NCI-H1930 (cell line): ENCODE results near the gene NECTIN2.
A peak's percentile ranks its signal among the peaks of the same experiment; 100 is the strongest.

ENCODE experiments used
- DNase-seq, 2 experiments: peaks; one replicate each; lab custom pipeline; 2025; lab: John Stamatoyannopoulos, UW

The NECTIN2 gene

GRCh38 chr19:44845612-44846454, at the start of gene NECTIN2:
Gene NECTIN2, plus strand, starts transcription at chr19:44846297. Its CDS starts 229 bp downstream, at chr19:44846526.
- DNase-seq = peak; percentile 95

- no peak for DNase-seq
Measured at GRCh38 chr19:44796701-44797115, 49.4 kb upstream of the NECTIN2 start.

GRCh38 chr19:44799627-44800346, 46.3 kb upstream of the NECTIN2 start:
- no peak for DNase-seq

GRCh38 chr19:44800461-44800860, 45.6 kb upstream of the NECTIN2 start:
- DNase-seq = peak; percentile 57 to 79

DNA sequence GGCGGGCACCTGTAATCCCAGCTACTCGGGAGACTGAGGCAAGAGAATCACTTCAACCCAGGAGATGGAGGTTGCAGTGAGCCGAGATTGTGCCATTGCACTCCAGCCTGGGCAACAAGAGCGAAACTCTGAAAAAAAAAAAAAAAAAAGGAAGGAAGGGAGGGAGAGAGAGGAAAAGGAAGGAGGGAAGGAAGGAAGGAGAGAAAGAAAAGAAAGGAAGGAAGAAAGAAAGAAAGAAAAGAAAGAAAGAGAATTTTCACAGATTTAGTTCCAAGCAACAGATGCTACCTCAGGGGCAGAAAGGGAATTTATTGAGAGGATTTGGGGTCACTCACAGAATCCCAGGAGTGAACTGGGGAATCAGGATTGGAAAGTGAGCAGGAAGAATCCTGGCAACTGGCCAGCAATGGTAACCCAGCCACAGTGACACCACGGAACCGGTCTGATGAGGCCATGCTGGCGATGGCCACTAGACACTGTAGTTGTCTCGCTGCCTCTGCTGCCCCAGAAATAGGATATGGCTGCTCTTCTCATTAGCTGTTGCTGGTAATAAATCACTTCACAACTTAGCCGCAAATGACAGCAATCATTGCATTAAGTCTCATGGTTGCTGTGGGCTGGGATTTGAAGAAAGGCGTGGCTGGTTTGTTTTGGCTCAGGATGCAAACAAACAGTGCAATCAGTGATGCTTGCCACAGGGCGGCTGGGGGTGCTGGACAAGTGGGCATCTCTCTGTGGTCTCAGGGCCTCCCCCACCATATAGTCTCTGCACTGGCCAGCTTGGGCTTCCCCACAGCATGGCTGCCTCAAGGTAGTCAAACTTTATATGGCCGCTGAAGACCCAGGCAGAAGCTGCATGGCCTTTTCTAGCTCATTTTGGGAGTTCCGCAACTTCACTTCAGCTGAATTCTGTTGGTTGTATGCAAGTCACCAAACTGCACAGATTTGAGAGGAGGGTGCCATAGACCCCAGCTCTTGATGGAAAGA, 42.4 kb upstream of the NECTIN2 start:
- DNase-seq = no peak

DNA sequence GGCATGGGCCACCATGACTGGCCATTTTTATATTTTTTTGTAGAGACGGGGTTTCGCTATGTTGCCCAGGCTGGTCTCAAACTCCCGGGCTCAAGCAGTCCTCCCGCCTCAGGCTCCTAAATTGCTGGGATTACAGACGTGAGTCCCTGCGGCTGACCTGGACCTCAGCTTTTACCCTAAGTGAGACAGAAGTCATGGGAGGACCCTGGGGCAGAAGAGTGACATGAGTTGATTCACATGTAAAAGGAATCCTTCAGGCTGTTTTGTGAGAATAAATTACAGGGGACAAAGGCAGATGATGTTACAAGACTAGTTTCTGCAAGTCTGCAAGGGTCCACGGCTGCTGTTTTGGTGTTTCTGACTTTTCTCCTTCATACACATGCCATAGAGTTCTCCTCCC, 39.8 kb upstream of the NECTIN2 start:
- no peak for DNase-seq

GRCh38 chr19:44807162-44807561, 38.9 kb upstream of the NECTIN2 start:
- no peak for DNase-seq

GRCh38 chr19:44807652-44808462, 38.2 kb upstream of the NECTIN2 start:
- DNase-seq = peak in 1 of 2 experiments; percentile 27

DNA sequence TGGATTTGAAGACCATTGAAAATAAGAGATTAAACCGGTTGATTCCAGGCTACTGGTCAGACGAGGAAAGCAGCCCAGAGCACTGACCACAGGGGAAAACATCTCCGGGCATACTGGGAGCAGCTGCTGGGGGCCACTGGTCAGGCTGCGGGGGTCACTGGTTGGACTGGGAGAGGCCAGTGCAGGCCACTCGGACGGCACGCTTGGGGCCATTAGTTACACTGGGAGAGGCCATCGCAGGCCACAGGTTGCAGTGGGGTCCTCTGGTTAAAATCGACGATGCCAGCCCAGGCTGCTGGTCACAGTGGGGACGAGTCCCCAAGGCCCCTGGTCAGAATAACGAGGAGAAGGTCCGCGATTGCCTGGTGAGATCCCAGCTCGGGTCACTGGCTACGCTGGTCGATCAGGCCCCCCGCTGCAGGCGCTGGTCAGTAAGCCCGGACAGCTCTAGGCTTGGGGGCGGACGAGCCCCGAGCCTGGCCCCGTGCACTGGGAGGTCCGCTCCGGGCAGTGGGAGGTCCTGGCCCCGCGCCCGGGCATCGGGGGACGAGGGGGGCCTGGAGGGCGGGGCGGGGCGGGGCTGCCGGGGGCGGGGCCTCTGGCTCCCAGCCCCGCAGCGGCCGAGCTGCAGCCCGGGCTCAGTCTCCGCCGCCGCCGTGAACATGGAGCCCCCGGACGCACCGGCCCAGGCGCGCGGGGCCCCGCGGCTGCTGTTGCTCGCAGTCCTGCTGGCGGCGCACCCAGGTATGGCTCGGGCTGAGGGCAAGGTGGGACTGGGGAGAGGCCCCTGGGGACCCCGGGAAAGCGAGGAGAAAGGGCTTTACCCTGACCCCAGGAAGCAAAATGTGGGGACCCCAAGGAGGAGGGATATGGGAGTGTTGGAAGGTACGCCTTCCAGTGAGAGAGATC, 37.4 kb upstream of the NECTIN2 start, which contains the start of gene BCAM:
TSS of gene BCAM (plus strand) at position 641 of the 909 bp plus-strand sequence. CDS start at position 663, 22 bp downstream.
- DNase-seq = peak in 1 of 2 experiments; percentile 65

DNA sequence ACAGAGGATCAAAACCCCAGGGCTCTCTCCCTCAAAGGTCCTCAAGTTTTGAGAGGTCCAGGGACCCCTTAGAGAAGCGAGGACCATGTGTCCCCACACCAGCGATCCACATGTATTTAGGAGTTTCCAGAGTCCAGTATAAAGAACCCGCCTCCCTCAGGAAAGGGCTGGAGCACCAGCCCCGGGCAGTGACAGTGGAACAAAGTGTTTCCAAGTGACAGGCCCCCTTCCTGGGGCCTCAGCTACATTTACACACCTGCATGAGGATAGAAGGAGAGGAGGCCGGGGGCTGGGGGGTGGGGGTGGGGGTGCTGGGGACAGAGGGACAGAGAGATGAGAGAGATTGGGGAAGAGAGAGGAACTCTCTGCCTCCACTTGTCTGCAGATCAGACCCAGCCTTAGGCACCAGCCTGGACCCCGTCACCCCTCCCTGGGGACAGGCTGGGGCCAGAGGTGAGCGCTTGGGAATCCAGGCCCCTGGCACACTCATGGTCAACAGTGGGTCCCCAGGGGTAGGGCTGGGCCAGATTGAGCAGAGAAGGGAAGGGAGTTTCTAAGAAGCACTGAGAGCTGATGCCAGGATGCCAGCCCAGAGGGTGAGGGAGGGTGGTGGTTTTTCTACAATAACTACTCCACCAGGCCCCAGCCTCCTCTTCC, 36.4 kb upstream of the NECTIN2 start:
- no peak for DNase-seq

- no peak for DNase-seq
Measured at GRCh38 chr19:44810234-44811121, 35.6 kb upstream of the NECTIN2 start.

GRCh38 chr19:44811122-44811419, 35.0 kb upstream of the NECTIN2 start:
- DNase-seq = no peak

DNA sequence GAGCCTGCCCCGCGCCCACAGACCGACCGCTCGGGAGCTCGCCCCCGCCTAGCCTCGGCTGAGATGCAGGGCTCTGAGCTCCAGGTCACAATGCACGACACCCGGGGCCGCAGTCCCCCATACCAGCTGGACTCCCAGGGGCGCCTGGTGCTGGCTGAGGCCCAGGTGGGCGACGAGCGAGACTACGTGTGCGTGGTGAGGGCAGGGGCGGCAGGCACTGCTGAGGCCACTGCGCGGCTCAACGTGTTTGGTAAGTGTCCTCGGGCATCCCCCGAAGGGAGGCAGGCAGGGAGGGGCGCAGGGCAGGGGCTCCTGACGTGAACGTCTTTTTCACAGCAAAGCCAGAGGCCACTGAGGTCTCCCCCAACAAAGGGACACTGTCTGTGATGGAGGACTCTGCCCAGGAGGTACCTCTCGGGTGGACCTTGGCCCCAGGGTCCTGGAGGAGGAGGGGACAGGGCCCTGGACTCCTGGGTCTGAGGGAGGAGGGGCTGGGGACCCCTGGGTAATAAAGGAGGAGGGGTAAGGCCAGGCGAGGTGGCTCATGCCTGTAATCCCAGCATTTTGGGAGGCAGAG, 33.9 kb upstream of the NECTIN2 start:
- DNase-seq = no peak

DNA sequence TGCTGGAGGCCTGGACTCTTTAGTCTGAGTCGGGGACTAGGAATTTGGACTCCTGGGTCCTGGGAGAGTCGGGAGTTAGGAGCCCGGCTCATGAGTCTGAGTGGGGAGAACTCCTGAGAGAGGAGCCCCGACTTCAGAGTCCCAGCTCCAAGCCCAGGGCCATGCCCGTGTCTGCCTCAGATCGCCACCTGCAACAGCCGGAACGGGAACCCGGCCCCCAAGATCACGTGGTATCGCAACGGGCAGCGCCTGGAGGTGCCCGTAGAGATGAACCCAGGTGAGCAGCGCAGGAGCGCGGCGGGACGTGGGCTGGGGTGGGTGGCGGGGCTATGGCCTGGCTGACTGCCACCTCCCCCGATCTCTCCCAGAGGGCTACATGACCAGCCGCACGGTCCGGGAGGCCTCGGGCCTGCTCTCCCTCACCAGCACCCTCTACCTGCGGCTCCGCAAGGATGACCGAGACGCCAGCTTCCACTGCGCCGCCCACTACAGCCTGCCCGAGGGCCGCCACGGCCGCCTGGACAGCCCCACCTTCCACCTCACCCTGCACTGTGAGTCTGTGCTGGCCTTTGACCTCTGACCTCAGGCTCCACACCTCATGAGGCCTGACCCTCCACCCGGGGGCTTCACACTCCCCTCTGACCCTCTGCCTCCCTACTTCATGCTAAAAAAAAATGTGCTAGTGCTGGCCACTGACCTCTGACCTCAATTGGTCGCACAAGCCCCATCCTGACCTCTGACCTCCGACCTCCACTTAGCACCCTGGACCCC, 32.8 kb upstream of the NECTIN2 start:
- no peak for DNase-seq

DNA sequence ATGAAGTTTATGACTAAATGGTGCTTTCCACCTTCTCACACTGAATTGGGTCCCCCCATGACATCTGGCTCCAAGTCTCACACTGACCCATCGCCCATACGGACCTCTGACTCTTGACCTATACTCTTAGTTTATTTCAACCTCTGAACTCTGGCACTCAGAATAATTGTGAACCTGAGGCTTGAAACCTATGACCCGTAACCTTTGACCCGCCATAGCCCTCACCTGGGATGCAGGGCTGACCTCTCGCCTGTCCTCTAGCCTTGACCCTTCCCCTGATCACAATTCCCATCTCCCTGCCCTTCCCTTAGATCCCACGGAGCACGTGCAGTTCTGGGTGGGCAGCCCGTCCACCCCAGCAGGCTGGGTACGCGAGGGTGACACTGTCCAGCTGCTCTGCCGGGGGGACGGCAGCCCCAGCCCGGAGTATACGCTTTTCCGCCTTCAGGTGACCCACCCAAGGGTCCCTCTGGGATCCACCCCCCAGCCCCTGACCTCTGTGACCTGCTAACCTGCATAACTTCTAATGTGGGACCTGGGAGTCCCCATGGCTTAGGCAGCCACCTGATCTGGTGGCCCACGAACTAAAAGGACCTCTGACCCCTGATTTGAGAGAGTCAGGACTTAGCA, 32.1 kb upstream of the NECTIN2 start:
- no peak for DNase-seq

- DNase-seq = no peak
Measured at GRCh38 chr19:44814517-44814916, 31.6 kb upstream of the NECTIN2 start.

- DNase-seq = no peak
Measured at GRCh38 chr19:44816301-44816700, 29.8 kb upstream of the NECTIN2 start.
